ENCODE measurements around the gene MMAB.

Gene MMAB

GRCh38 chr12:109609342-109609741 is 36.0 kb upstream of the MMAB start:
- no peak for TF ChIP-seq CTCF (conservative IDR thresholded peaks at IDR 0.05; ENCODE audit: low read depth, low read length)
- no peak overlapping the region for H3K4me3 ChIP-seq (ENCODE audit: low read depth, low read length)
- no peak for DNase-seq (ENCODE audit: low read depth)

- no peak overlapping the region for H3K4me3 ChIP-seq (ENCODE audit: low read depth, low read length)
- TF ChIP-seq CTCF (conservative IDR thresholded peaks at IDR 0.05; ENCODE audit: low read depth, low read length), result no peak
- DNase-seq (ENCODE audit: low read depth), result no peak
Measured at GRCh38 chr12:109608793-109609192, 35.5 kb upstream of the MMAB start.

- H3K4me3 ChIP-seq (ENCODE audit: low read depth, low read length), result no peak overlapping the region
- no peak for TF ChIP-seq CTCF (conservative IDR thresholded peaks at IDR 0.05; ENCODE audit: low read depth, low read length)
- DNase-seq (ENCODE audit: low read depth), result no peak
Measured at GRCh38 chr12:109608270-109608669, 35.0 kb upstream of the MMAB start.

- TF ChIP-seq CTCF (conservative IDR thresholded peaks at IDR 0.05; ENCODE audit: low read depth, low read length), result no peak
- no peak for DNase-seq (ENCODE audit: low read depth)
- H3K4me3 ChIP-seq (ENCODE audit: low read depth, low read length), result no peak overlapping the region
Measured at GRCh38 chr12:109607618-109608017, 34.3 kb upstream of the MMAB start.

- TF ChIP-seq CTCF (conservative IDR thresholded peaks at IDR 0.05; ENCODE audit: low read depth, low read length), result no peak
- DNase-seq (ENCODE audit: low read depth), result peak; percentile 33
- peak overlapping the region; percentile 23 for H3K4me3 ChIP-seq (ENCODE audit: low read depth, low read length)
Measured at GRCh38 chr12:109606320-109607028, 33.2 kb upstream of the MMAB start.

- no peak for TF ChIP-seq CTCF (conservative IDR thresholded peaks at IDR 0.05; ENCODE audit: low read depth, low read length)
- DNase-seq (ENCODE audit: low read depth), result no peak
Measured at GRCh38 chr12:109605599-109606228, 32.4 kb upstream of the MMAB start.

GRCh38 chr12:109605016-109605415 is 31.7 kb upstream of the MMAB start:
- no peak for TF ChIP-seq CTCF (conservative IDR thresholded peaks at IDR 0.05; ENCODE audit: low read depth, low read length)
- no peak overlapping the region for H3K4me3 ChIP-seq (ENCODE audit: low read depth, low read length)
- DNase-seq (ENCODE audit: low read depth), result no peak

More at GRCh38 chr12:109605599-109606228, 32.4 kb upstream of the MMAB start:
- no peak overlapping the region for H3K4me3 ChIP-seq (ENCODE audit: low read depth, low read length)

Measured in choroid plexus epithelial cell (primary cell).